Gastrocnemius medialis (tissue), 4 donors: ENCODE data around the gene SH3TC1. TPM values are rescaled to one million over a fixed set of nuclear protein-coding genes. Genes with fewer than 3 reads are reported as not detected.

Experiments
- ATAC-seq, 2 donors: fragments of 150-250 bp; one replicate each; pipeline ENCODE4 v1.9.1; 2016
- DNase-seq, 2 donors: peaks; one replicate each; pipeline ENCODE4 v3.0.0-alpha.2; 2019
- H3K27ac ChIP-seq, 4 donors: fragments of 200-600 bp; sonication (generic); 1 replicate in 1 of 4; 2 replicates in 3 of 4; pipeline ENCODE4 v1.5.1; 2016 to 2018; ENCODE audit warnings: mild to moderate bottlenecking in 2 of 4, moderate library complexity in 1 of 4
- H3K27me3 ChIP-seq, 3 donors: fragments of 200-600 bp; sonication (generic) in 2 of 3; 1 replicate in 1 of 3; 2 replicates in 2 of 3; pipeline versions ENCODE4 v1.5.1 to v1.6.0; 2016 to 2019; ENCODE audit warnings: mild to moderate bottlenecking in 1 of 3, moderate library complexity in 1 of 3
- H3K36me3 ChIP-seq, 2 donors: fragments of 200-600 bp; sonication (generic) in 1 of 2; one replicate each; pipeline ENCODE4 v1.5.1; 2017 to 2018
- H3K4me1 ChIP-seq, 2 donors: fragments of 200-600 bp; sonication (generic) in 1 of 2; one replicate each; pipeline ENCODE4 v1.5.1; 2016 to 2017; ENCODE audit warnings: mild to moderate bottlenecking in 2 of 2
- H3K4me3 ChIP-seq, 4 donors: fragments of 200-600 bp; sonication (generic) in 3 of 4; 1 replicate in 1 of 4; 2 replicates in 3 of 4; pipeline ENCODE4 v1.5.1; 2016 to 2019; ENCODE audit warnings: mild to moderate bottlenecking in 2 of 4
- H3K9me3 ChIP-seq, 3 donors: fragments of 200-600 bp; sonication (generic) in 2 of 3; 1 replicate in 1 of 3; 2 replicates in 2 of 3; pipeline ENCODE4 v1.5.1; 2016 to 2019
- POLR2A ChIP-seq, 2 donors: fragments of 450-650 bp; IDR thresholded peaks; one replicate each; pipeline ENCODE4 v1.6.1; 2017; ENCODE audit warnings: antibody characterized with exemption in 2 of 2, mild to moderate bottlenecking in 2 of 2, moderate library complexity in 2 of 2
- in situ Hi-C, 4 donors: fragments of 200-750 bp; cut with MboI; loops; one replicate each; pipeline versions ENCODE4 v1.15.0 to v1.8.0; 2017; ENCODE audit warnings: low sequenced_read_pairs in 4 of 4
- intact Hi-C: fragments of 100-400 bp; cut with DNase I; formaldehyde crosslinking; loops from one replicate; pipeline ENCODE4 v1.15.1; 2023; ENCODE audit warnings: low total_unique reads
- total RNA-seq, 4 donors: library from RNA; depleted of rRNA; stranded (reverse); fragments of >200 nt; gene quantifications; one replicate each; pipeline versions ENCODE4 v1.1.0 to v1.2.3, GENCODE V29; 2016
- TF ChIP-seq, protein P1 (sequence below), 5 experiments: fragments of 450-650 bp in 3 of 5; fragments of 200-600 bp in 2 of 5; sonication (generic) in 2 of 5; IDR thresholded peaks in 4 of 5; conservative IDR thresholded peaks in 1 of 5; 1 replicate in 4 of 5; 2 replicates in 1 of 5; pipeline ENCODE4 v1.5.1; 2016 to 2019; ENCODE audit warnings: antibody characterized with exemption in 5 of 5, mild to moderate bottlenecking in 3 of 5, moderate library complexity in 3 of 5

The SH3TC1 gene
- total RNA-seq, 4 donors from 2014 or later, result 2.9 to 8.5 (median 5.8) TPM

DNA sequence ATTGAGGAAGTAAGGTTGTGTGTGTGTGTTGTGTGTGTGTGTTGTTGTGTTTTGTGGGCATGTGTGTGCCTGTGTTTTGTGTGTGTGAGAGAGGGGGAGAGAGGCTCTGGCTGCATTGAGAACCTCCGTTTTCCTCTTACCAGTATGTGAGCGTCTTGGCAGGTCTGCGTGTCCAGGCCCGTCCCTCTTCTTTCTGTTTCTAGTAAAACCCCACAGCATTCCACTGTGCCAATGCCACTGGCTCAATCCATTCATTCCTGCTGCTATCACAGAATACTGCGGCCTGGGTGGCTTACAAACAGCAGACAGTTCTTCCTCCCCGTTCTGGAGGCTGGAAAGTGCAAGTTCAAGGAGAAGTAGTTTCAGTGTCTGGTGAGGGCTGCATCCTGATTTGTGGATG, 55.0 kb downstream of the SH3TC1 start:
- in situ Hi-C loops (no loop called here), intact Hi-C loops (no loop called here)
- no peaks in the 10 kb centered on the region for H3K27me3 ChIP-seq
- no peaks in the 10 kb centered on the region for H3K4me1 ChIP-seq
- H3K27ac ChIP-seq, result no peak overlapping the region
- TF ChIP-seq POLR2A (IDR thresholded peaks at IDR 0.05), result no peak
- TF ChIP-seq, protein P1, sequence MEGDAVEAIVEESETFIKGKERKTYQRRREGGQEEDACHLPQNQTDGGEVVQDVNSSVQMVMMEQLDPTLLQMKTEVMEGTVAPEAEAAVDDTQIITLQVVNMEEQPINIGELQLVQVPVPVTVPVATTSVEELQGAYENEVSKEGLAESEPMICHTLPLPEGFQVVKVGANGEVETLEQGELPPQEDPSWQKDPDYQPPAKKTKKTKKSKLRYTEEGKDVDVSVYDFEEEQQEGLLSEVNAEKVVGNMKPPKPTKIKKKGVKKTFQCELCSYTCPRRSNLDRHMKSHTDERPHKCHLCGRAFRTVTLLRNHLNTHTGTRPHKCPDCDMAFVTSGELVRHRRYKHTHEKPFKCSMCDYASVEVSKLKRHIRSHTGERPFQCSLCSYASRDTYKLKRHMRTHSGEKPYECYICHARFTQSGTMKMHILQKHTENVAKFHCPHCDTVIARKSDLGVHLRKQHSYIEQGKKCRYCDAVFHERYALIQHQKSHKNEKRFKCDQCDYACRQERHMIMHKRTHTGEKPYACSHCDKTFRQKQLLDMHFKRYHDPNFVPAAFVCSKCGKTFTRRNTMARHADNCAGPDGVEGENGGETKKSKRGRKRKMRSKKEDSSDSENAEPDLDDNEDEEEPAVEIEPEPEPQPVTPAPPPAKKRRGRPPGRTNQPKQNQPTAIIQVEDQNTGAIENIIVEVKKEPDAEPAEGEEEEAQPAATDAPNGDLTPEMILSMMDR (IDR thresholded peaks at IDR 0.05 in 4 of 5, conservative IDR thresholded peaks at IDR 0.05 in 1 of 5), result no peak
- H3K4me3 ChIP-seq, result no peak overlapping the region
- no peak for DNase-seq
- no peaks in the 10 kb centered on the region for H3K36me3 ChIP-seq
- no peak for ATAC-seq
- no peaks in the 10 kb centered on the region for H3K9me3 ChIP-seq

GRCh38 chr4:8255698-8256441, 56.8 kb downstream of the SH3TC1 start:
- no peaks in the 10 kb centered on the region for H3K4me1 ChIP-seq
- in situ Hi-C loops (no loop called here), intact Hi-C loops (no loop called here)
- H3K36me3 ChIP-seq, result no peaks in the 10 kb centered on the region
- DNase-seq (peak in 1 of 2 donors; percentile 74), ATAC-seq (peak; percentile 37 to 74)
- no peaks in the 10 kb centered on the region for H3K27me3 ChIP-seq
- no peak for TF ChIP-seq POLR2A (IDR thresholded peaks at IDR 0.05)
- TF ChIP-seq, protein P1 (IDR thresholded peaks at IDR 0.05 in 4 of 5, conservative IDR thresholded peaks at IDR 0.05 in 1 of 5), result no peak
- H3K9me3 ChIP-seq, result no peaks in the 10 kb centered on the region
- no peak overlapping the region for H3K4me3 ChIP-seq
- H3K27ac ChIP-seq, result no peak overlapping the region

DNA sequence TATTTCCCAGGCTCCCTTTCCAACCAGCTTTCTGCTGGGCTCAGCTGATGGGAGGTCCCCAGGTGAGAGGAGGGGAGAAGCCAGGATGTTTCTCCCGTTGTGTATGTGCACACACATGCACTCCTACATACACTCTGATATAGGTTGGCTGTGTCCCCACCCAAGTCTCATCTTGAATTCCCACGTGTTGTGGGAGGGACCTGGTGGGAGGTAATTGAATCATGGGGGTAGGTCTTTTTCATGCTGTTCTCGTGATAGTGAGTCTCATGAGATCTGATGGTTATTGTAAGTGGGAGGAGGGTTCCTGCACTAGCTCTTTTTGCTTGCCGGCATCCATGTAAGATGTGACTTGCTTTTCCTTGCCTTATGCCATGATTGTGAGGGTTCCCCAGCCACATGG, 58.8 kb downstream of the SH3TC1 start:
- DNase-seq, result no peak
- Histone ChIP-seq H3K4me1 (no peaks in the 10 kb centered on the region), H3K4me3 (no peak overlapping the region), H3K27ac (no peak overlapping the region), H3K27me3 (no peaks in the 10 kb centered on the region), H3K36me3 (no peaks in the 10 kb centered on the region), H3K9me3 (no peaks in the 10 kb centered on the region)
- in situ Hi-C loops, result no loop called here
- intact Hi-C loops, result no loop called here
- TF ChIP-seq, protein P1 (IDR thresholded peaks at IDR 0.05 in 4 of 5, conservative IDR thresholded peaks at IDR 0.05 in 1 of 5), result no peak
- TF ChIP-seq POLR2A (IDR thresholded peaks at IDR 0.05), result no peak
- no peak for ATAC-seq

DNA sequence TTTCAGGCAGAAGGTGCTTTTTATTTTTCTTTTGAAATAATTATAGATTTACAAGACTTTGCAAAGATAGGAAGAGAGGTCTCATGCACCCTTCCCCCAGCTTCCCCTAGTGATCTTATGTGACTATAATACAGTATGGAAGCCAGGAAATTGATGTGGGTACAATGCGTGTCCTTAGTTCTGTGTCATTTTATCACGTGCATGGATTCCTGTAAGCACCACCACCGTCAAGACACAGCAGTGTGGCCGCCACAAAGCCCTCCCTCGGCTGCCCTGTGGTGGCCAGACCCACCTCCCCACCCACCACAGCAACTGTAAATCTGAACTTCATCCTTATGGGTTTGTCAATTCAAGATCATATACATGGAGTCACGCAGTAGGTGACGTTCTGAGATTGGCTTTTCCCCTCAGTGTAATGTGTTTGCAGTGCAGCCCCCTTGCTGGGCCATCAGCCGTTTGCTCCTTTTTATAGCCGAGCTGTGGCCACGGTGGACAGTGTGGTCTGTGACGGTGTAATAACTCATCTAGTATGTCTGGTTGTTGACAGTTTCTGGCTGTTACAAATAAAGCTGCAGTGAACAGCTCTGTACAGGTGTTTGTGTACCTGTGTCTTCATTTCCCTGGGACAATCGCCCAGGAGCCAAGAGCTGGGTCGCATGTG, 59.6 kb downstream of the SH3TC1 start:
- no peaks in the 10 kb centered on the region for H3K4me1 ChIP-seq
- TF ChIP-seq POLR2A (IDR thresholded peaks at IDR 0.05), result no peak
- TF ChIP-seq, protein P1 (IDR thresholded peaks at IDR 0.05 in 4 of 5, conservative IDR thresholded peaks at IDR 0.05 in 1 of 5), result no peak
- H3K36me3 ChIP-seq, result no peaks in the 10 kb centered on the region
- ATAC-seq (no peak), DNase-seq (no peak)
- intact Hi-C loops (no loop called here), in situ Hi-C loops (no loop called here)
- H3K9me3 ChIP-seq, result no peaks in the 10 kb centered on the region
- no peak overlapping the region for H3K4me3 ChIP-seq
- no peak overlapping the region for H3K27ac ChIP-seq
- no peaks in the 10 kb centered on the region for H3K27me3 ChIP-seq
